H9 (cell line): ENCODE data around the gene PRKCB. TPM values are rescaled to one million over a fixed set of nuclear protein-coding genes. Genes with fewer than 3 reads are reported as not detected.

Source experiments
- DNase-seq: peaks from one replicate; pipeline ENCODE4 v3.0.0-alpha.2; 2017
- H2AFZ ChIP-seq: one replicate; pipeline ENCODE4 v1.6.1; 2013; ENCODE audit warnings: mild to moderate bottlenecking, low read length, control low read depth, moderate library complexity
- H2AK5ac ChIP-seq: 2 replicates; pipeline ENCODE4 v1.6.1; 2013; ENCODE audit warnings: low read length, control low read depth, mixed read lengths; ENCODE audit not compliant: insufficient read length
- H2BK120ac ChIP-seq: one replicate; pipeline ENCODE4 v1.6.1; 2013; ENCODE audit warnings: low read depth, mild to moderate bottlenecking, low read length, control low read depth, inconsistent platforms; ENCODE audit not compliant: poor library complexity, severe bottlenecking
- H2BK12ac ChIP-seq: 2 replicates; pipeline ENCODE4 v1.6.1; 2013; ENCODE audit warnings: low read length, control low read depth, mixed read lengths, low read depth; ENCODE audit not compliant: insufficient read length
- H2BK15ac ChIP-seq: 2 replicates; pipeline ENCODE4 v1.6.1; 2013; ENCODE audit warnings: low read depth, low read length, control low read depth
- H2BK20ac ChIP-seq: one replicate; pipeline ENCODE4 v1.6.1; 2013; ENCODE audit warnings: low read depth, mild to moderate bottlenecking, low read length, control low read depth, inconsistent platforms; ENCODE audit not compliant: poor library complexity, severe bottlenecking
- H2BK5ac ChIP-seq: 2 replicates; pipeline ENCODE4 v1.6.1; 2013; ENCODE audit warnings: low read length, control low read depth, mixed read lengths; ENCODE audit not compliant: insufficient read length
- H3K14ac ChIP-seq: 2 replicates; pipeline ENCODE4 v1.6.1; 2013; ENCODE audit warnings: low read length, control low read depth; ENCODE audit not compliant: insufficient read depth
- H3K18ac ChIP-seq: 2 replicates; pipeline ENCODE4 v1.6.1; 2013; ENCODE audit warnings: low read depth, mild to moderate bottlenecking, mixed read lengths, low read length, control low read depth; ENCODE audit not compliant: insufficient read length
- H3K23ac ChIP-seq: 2 replicates; pipeline ENCODE4 v1.6.1; 2013; ENCODE audit warnings: low read length, control low read depth, mixed read lengths, low read depth; ENCODE audit not compliant: insufficient read length
- H3K23me2 ChIP-seq: 2 replicates; pipeline ENCODE4 v1.6.1; 2013; ENCODE audit warnings: low read depth, mild to moderate bottlenecking, mixed read lengths, low read length, control low read depth; ENCODE audit not compliant: insufficient read length, poor library complexity, severe bottlenecking
- H3K27ac ChIP-seq: 2 replicates; pipeline ENCODE4 v1.5.1; 2013; ENCODE audit warnings: low read length, control low read depth, mixed read lengths, low read depth; ENCODE audit not compliant: insufficient read length
- H3K27me3 ChIP-seq: 2 replicates; pipeline ENCODE4 v1.6.1; 2013; ENCODE audit warnings: low read length, control low read depth, inconsistent platforms; ENCODE audit not compliant: insufficient read depth
- H3K4ac ChIP-seq: 2 replicates; pipeline ENCODE4 v1.6.1; 2013; ENCODE audit warnings: low read depth, mild to moderate bottlenecking, control low read depth, inconsistent platforms, low read length, moderate library complexity
- H3K4me1 ChIP-seq: 2 replicates; pipeline ENCODE4 v1.6.1; 2013; ENCODE audit warnings: low read length, control low read depth, inconsistent platforms; ENCODE audit not compliant: insufficient read depth
- H3K4me2 ChIP-seq: 2 replicates; pipeline ENCODE4 v1.6.1; 2013; ENCODE audit warnings: low read length, control low read depth, mixed read lengths; ENCODE audit not compliant: insufficient read length, insufficient read depth
- H3K56ac ChIP-seq: 2 replicates; pipeline ENCODE4 v1.6.1; 2013; ENCODE audit warnings: low read depth, mild to moderate bottlenecking, mixed read lengths, low read length, control low read depth; ENCODE audit not compliant: insufficient read length
- H3K79me1 ChIP-seq: 2 replicates; pipeline ENCODE4 v1.6.1; 2013; ENCODE audit warnings: low read depth, mild to moderate bottlenecking, moderate library complexity, low read length, control low read depth, inconsistent platforms; ENCODE audit not compliant: insufficient read depth, poor library complexity, severe bottlenecking
- H3K79me2 ChIP-seq: 2 replicates; pipeline ENCODE4 v1.6.1; 2013; ENCODE audit warnings: low read length, control low read depth, inconsistent platforms; ENCODE audit not compliant: insufficient read depth
- H3K9ac ChIP-seq: 2 replicates; pipeline ENCODE4 v1.6.1; 2013; ENCODE audit warnings: low read length, control low read depth, mixed read lengths; ENCODE audit not compliant: insufficient read length; ENCODE audit errors: extremely low read depth
- H3K9me3 ChIP-seq: one replicate; pipeline ENCODE4 v1.6.1; 2013; ENCODE audit warnings: low read depth, low read length, inconsistent platforms; ENCODE audit not compliant: control insufficient read depth
- H3T11ph ChIP-seq: one replicate; pipeline ENCODE4 v1.6.1; 2013; ENCODE audit warnings: mild to moderate bottlenecking, low read length, control low read depth, inconsistent platforms
- H4K20me1 ChIP-seq: one replicate; pipeline ENCODE4 v1.6.1; 2013; ENCODE audit not compliant: control insufficient read depth, insufficient read length, insufficient read depth
- H4K5ac ChIP-seq: 2 replicates; pipeline ENCODE4 v1.6.1; 2013; ENCODE audit warnings: low read depth, mild to moderate bottlenecking, mixed read lengths, low read length, control low read depth; ENCODE audit not compliant: insufficient read length
- H4K8ac ChIP-seq: replicated peaks from 2 replicates; pipeline ENCODE4 v1.6.1; 2013; ENCODE audit warnings: low read length, control low read depth, mixed read lengths, low read depth; ENCODE audit not compliant: insufficient read length
- H4K91ac ChIP-seq: 2 replicates; pipeline ENCODE4 v1.6.1; 2013; ENCODE audit warnings: low read depth, mild to moderate bottlenecking, moderate library complexity, mixed read lengths, low read length, control low read depth; ENCODE audit not compliant: insufficient read length
- H3K27ac Mint-ChIP-seq, 3 experiments: 2 replicates in 2 of 3; 3 replicates in 1 of 3; pipeline ENCODE4 v1.8.0; 2020 to 2021; ENCODE audit warnings: mixed read lengths in 3 of 3, mild to moderate bottlenecking in 1 of 3, moderate library complexity in 1 of 3
- H3K27me3 Mint-ChIP-seq: 2 replicates; pipeline ENCODE4 v1.8.0; 2021; ENCODE audit warnings: low read depth, mild to moderate bottlenecking, moderate library complexity, mixed read lengths
- H3K36me3 Mint-ChIP-seq, 3 experiments: 2 replicates in 2 of 3; 3 replicates in 1 of 3; pipeline ENCODE4 v1.8.0; 2020 to 2021; ENCODE audit warnings: low read depth in 3 of 3, mixed read lengths in 3 of 3; ENCODE audit not compliant: insufficient read depth in 1 of 3
- H3K4me1 Mint-ChIP-seq, 2 experiments: 2 replicates each; pipeline ENCODE4 v1.8.0; 2020; ENCODE audit warnings: mixed read lengths in 2 of 2
- H3K4me3 Mint-ChIP-seq, 2 experiments: 2 replicates in 1 of 2; 3 replicates in 1 of 2; pipeline ENCODE4 v1.8.0; 2020 to 2021; ENCODE audit warnings: mild to moderate bottlenecking in 2 of 2, mixed read lengths in 2 of 2, moderate library complexity in 1 of 2
- H3K9me3 Mint-ChIP-seq, 2 experiments: 2 replicates in 1 of 2; 3 replicates in 1 of 2; pipeline ENCODE4 v1.8.0; 2020; ENCODE audit warnings: mild to moderate bottlenecking in 2 of 2, mixed read lengths in 2 of 2, moderate library complexity in 1 of 2
- CTCF ChIP-seq: fragments of 200-600 bp; sonication (generic); conservative IDR thresholded peaks from 3 replicates; pipeline ENCODE4 v1.8.0; 2021; ENCODE audit warnings: antibody characterized with exemption, mild to moderate bottlenecking
- WGBS: extraction: QIAGEN DNeasy Blood & Tissue Kit; methylation state at CpG from one replicate; pipeline ENCODE4 v1.1.7; 2013; ENCODE audit warnings: missing lambda C conversion rate, low lambda C conversion rate, mixed read lengths; ENCODE audit not compliant: insufficient read length; ENCODE audit errors: extremely low coverage; 5-methylcytosine and 5-hydroxymethylcytosine counted together
- total RNA-seq: library from RNA; stranded (reverse); gene quantifications from 2 replicates; pipeline ENCODE4 v1.2.1, GENCODE V29; 2021

Gene PRKCB
- total RNA-seq, 1 experiment from 2014 or later: 7.0 TPM

- Histone ChIP-seq H3K56ac (no peak overlapping the region), H3K79me2 (no peaks in the 10 kb centered on the region), H2BK120ac (no peak overlapping the region), H3K14ac (no peak overlapping the region), H4K5ac (no peak overlapping the region), H3K27me3 (no peaks in the 10 kb centered on the region), H3K23ac (no peak overlapping the region), H3K9ac (no peak overlapping the region), H3K4ac (no peak overlapping the region), H4K8ac (no peak overlapping the region), H2BK5ac (no peak overlapping the region), H3K9me3 (no peaks in the 10 kb centered on the region), H2BK15ac (no peak overlapping the region), H2BK20ac (no peak overlapping the region), H3T11ph (no peak overlapping the region), H3K4me1 (no peaks in the 10 kb centered on the region; the same call in 1 of the 2 replicates), H3K79me1 (no peaks in the 10 kb centered on the region), H2BK12ac (no peak overlapping the region), H4K91ac (no peak overlapping the region), H2AK5ac (no peak overlapping the region), H4K20me1 (no peaks in the 10 kb centered on the region), H3K18ac (no peak overlapping the region), H3K27ac (no peak overlapping the region), H2AFZ (no peak overlapping the region), H3K23me2 (no peaks in the 10 kb centered on the region), H3K4me2 (no peak overlapping the region)
- peaks cover 0 to 13% of the 10 kb centered on the region in 2 experiments; a peak in 3 of 4 replicates for H3K4me1 Mint-ChIP-seq
- H3K9me3 Mint-ChIP-seq: no peaks in the 10 kb centered on the region
- no peaks in the 10 kb centered on the region; the same call in 1 of the 2 replicates for H3K27me3 Mint-ChIP-seq
- DNase-seq: no peak
- no peak for TF ChIP-seq CTCF
- WGBS: no CpG with 5 or more reads among the region's 3 CpGs
- 0 out of 7 replicates have a peak overlapping the region, but pooled peaks of 1 of the 3 experiments have one; percentile 1 for H3K27ac Mint-ChIP-seq
- H3K4me3 Mint-ChIP-seq: no peak overlapping the region
- no peaks in the 10 kb centered on the region; a peak in 1 of 7 replicates for H3K36me3 Mint-ChIP-seq
These were observed 85.1 kb downstream of the PRKCB start for GRCh38 chr16:23920899-23921298.
